DOHH2 (cell line): Measurements from ENCODE around the gene ST8SIA6.

ENCODE experiments used
- EZH2phosphoT487 ChIP-seq: fragments of 200-600 bp; sonication (generic); IDR thresholded peaks from 2 replicates; pipeline ENCODE4 v1.6.1; 2017; ENCODE audit warnings: borderline replicate concordance, mild to moderate bottlenecking, antibody characterized with exemption, low read length, moderate library complexity, mixed read lengths
- TF ChIP-seq, protein P1 (sequence below): fragments of 200-600 bp; sonication (generic); IDR thresholded peaks from one replicate; pipeline ENCODE4 v1.5.1; 2014; ENCODE audit warnings: antibody characterized with exemption, mild to moderate bottlenecking, low read depth, low read length; ENCODE audit not compliant: poor library complexity, severe bottlenecking

GRCh38 chr10:17415046-17415658 is 39.2 kb downstream of the ST8SIA6 start:
- TF ChIP-seq, protein P1, sequence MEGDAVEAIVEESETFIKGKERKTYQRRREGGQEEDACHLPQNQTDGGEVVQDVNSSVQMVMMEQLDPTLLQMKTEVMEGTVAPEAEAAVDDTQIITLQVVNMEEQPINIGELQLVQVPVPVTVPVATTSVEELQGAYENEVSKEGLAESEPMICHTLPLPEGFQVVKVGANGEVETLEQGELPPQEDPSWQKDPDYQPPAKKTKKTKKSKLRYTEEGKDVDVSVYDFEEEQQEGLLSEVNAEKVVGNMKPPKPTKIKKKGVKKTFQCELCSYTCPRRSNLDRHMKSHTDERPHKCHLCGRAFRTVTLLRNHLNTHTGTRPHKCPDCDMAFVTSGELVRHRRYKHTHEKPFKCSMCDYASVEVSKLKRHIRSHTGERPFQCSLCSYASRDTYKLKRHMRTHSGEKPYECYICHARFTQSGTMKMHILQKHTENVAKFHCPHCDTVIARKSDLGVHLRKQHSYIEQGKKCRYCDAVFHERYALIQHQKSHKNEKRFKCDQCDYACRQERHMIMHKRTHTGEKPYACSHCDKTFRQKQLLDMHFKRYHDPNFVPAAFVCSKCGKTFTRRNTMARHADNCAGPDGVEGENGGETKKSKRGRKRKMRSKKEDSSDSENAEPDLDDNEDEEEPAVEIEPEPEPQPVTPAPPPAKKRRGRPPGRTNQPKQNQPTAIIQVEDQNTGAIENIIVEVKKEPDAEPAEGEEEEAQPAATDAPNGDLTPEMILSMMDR = no peak
- no peak for TF ChIP-seq EZH2phosphoT487
